HG02885 (cell line): ENCODE data around the gene DPP6.

Experiments used
- ATAC-seq: cut with Tn5 transposase; IDR thresholded peaks from one replicate; pipeline ENCODE4 v1.9.1; 2021; ENCODE audit warnings: mild to moderate bottlenecking; ENCODE audit not compliant: unreplicated experiment, poor library complexity

DPP6 gene

DNA sequence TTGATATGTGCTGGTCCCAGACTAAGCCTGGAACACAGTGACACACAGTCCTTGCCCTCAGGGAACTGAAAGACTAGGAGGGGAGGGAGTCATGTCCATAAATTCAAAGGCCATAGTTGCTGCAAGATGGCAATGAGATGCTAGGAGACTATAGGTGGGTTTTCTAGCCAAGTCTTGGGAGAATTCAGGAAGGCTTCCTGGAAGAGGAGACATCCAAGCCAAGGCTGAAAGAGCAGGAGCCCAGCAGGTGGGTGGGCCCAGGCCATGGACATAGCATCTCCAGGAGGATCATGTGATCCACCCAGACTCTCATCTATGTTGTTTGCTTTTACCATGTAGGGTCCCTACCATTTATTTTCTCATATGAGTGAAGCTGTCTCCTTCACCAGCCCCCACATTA lies 335.1 kb downstream of the DPP6 start:
- ATAC-seq, result no peak

DNA sequence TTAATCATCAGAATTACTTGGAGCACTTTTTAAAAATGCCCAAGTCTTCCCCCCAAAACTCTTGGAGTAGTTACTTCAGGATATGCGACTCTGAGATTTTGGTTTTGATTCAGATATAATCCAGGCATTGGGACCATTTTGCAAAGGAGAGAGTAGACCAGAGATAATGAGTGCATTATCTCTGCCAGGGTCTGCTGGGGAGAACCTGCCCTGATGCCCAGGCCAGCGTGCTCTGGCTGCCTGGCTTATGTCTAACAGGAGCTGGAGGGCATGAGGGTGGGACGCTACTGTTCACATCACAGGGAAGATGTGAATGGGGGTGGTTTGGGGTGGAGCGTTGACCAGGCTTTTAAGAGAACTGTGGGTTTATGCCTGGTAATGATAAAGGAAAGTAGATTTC lies 336.2 kb downstream of the DPP6 start:
- ATAC-seq, result no peak

DNA sequence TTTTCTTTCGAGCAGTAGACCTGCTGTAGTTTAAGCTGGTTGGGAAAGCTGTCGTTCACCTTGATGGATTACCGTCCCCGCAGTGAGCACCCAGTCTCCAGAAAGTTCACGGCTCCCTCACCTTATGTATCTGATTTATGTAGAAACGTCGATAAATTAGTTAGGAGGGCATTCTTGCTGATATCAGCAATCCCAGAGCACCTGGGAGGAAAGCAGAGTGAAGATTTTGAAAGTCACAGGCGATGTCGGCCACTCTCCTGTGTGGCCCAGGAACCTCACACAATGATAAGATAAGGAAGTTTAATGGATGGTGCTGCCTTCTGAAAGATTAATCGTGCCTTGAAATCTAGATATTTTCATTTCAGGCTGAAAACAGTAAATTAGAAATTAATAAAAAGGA lies 336.8 kb downstream of the DPP6 start:
- no peak for ATAC-seq

DNA sequence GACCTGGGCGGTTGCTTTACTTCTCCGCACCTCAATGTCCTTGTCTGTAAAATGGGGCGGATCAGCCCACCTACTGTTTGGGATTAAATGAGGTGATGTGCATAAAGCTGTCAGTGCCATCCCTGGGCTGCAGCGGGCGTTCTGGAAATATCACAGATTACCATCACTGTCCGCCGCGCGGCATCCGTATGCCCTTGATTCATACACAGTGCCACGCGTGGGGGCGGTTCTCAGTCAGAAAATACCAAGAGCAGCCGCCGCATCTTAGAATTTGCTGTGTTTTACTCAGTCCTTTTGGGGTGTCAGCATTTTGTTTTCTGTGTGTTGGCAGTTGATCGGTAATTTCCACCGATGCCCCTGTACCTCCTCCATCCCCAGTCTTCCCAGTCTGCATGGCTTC lies 338.8 kb downstream of the DPP6 start:
- no peak for ATAC-seq

DNA sequence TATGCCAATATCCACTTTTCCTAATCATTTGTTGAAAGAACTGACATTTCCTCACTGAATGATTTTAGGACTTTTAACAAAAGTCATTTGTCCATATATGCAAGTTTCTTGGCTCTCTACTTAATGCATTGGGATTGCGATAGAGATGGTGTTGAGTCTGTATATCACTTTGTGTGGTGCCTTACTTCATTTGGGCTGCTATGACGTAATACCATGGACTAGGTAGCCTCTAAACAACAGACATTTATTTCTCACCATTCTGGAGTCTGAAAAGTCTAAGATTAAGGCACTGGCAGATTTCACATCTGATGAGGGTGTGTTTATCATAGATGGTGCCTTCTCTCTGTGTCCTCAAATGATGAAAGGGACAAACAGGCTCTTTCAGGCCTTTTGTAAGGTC lies 342.6 kb downstream of the DPP6 start:
- ATAC-seq, result no peak

GRCh38 chr7:154406312-154406711 lies 354.1 kb downstream of the DPP6 start:
- no peak for ATAC-seq

GRCh38 chr7:154409703-154410311 lies 357.6 kb downstream of the DPP6 start:
- no peak for ATAC-seq

GRCh38 chr7:154412105-154412504 lies 359.9 kb downstream of the DPP6 start:
- no peak for ATAC-seq

GRCh38 chr7:154415709-154416399 lies 363.7 kb downstream of the DPP6 start:
- ATAC-seq, result no peak

- no peak for ATAC-seq
These were observed 364.5 kb downstream of the DPP6 start for GRCh38 chr7:154416714-154417113.

DNA sequence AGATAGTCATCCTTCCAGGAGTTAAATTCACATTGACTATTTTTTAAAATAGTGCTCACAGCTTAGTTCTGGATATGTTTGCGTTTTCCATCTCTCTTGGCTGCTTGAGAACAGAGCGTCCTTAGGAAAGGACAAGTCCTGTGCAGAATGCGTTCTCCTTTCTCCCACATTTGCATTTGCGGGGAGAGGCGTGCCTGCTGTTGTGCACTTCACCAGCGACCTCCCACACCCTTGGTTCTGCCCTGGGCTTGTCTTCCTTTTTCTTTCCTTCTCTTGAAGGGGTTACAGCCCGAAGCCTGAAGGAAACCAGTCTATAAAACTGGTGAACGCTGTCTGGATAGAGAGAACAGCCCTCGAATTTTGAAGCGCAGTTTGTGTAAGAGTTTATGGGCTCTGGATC lies 367.1 kb downstream of the DPP6 start:
- no peak for ATAC-seq

- ATAC-seq, result no peak
These were observed 371.0 kb downstream of the DPP6 start for GRCh38 chr7:154423231-154423630.

- ATAC-seq, result no peak
These were observed 372.2 kb downstream of the DPP6 start for GRCh38 chr7:154424350-154424749.

- no peak for ATAC-seq
These were observed 373.1 kb downstream of the DPP6 start for GRCh38 chr7:154425271-154425670.

- ATAC-seq, result no peak
These were observed 374.6 kb downstream of the DPP6 start for GRCh38 chr7:154426778-154427177.

DNA sequence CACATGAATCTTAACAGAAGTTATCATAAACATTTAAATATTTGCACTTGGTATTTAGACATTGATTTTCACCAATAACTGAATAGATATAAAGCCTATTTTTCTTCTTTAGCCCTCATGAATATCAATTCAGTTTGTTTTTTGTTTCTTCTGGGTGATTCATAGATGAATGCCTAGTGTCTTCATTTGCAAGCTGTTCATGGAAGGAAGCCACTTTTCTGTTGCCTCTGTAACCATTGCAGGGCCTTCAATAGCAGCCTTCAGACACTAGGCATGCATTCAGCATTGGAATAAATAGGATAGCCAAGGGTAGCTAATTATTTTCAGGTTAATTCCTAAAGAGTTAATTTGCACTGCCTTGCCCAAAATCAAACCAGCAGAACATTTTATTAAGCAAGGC lies 375.3 kb downstream of the DPP6 start:
- no peak for ATAC-seq

DNA sequence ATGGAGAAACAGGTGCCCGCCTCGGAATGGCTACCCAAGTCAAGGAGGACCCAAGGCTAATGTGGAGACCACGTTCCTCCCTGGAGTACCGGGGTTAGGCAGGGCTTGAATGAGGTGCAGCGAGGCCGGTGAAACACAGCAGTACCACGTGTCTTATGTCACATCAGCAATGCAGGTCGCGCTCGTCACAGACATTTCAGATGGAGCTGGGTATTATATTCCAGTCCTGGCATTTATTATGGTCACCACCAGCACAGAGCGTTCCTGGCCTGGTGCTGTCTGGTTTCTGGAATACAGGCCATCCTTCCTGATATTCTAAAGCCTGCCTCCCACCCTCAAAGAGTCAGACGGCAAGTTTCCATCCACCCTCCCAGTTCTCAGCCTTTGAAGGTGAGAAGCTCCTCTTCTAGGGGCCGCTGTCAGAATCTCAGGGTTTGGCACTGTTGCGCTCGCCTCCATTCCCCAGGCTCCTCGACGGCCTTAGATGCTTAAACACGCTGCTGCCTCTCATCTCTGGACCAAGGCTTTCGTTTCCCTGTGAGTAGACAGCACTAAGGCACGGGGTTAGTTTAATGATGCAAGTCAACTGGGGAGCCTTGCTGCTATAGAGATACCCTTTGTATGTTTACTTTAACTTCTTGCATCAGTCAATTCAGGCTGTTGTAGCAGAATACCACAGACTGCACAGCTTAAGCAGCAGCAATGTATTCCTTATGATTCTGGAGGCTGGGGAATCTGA lies 377.6 kb downstream of the DPP6 start:
- no peak for ATAC-seq

DNA sequence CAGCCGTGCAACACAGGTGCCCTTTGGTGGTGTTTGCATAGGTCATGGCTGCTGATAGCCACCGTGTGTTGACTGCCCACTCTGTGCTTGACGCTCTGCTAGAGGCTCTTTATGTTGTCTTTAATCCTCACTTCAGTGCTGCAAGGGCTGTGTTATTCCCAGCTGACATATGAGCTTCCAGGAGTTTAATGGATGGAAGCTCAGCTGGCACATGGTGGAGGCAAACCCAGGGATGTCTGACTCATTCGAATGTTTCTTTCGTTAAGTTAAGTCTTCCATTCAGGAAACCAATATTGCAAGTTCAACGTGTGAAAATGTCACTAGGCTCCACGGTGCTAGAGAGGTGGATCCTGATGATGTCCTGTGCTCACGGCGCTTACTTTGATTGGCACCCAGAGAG lies 378.4 kb downstream of the DPP6 start:
- no peak for ATAC-seq

- ATAC-seq, result no peak
These were observed 378.8 kb downstream of the DPP6 start for GRCh38 chr7:154431045-154431444.

DNA sequence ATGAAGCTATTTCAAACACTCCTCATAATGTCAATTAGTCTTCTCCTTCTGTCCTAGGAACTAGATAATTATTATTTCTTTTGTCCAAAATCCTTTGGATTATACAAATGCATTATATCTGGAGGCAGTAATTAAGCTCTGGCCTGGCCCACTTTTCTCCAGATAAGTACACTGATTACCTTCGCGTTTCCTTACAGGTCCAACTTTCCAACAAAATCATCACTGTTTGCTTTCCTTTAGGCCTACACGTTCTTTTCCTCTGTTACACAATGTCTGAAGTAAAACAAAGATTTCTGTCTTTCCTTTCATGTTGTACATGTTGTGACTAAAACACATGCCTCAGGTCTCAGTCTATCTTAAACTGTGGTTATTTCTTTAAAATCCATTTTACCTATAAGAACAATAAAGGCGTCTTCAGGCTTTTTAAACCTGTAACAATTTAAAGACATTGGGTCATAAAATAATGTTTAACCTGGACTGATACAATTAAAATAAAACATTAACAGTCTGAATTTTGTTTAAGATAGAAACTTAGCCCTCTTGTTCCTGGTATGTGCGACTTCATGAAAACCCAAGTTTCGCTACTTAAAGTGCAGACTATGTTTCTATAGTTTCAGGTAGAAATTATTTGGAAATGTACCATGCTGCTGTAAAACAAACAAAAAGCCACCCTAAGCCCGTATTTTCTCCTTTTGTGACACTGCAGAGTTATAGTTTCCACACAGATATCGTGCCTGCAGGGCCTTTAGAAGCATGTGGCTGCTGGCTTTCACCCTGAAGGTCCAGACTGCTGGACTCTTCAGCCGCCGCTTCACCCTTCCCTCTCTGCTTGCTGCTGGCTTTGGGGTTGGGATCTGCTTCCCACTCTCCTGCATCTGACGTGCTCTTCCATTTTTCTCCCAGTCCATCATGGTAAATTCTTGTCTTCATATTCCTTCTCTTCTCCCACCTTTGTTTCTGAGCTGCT lies 381.7 kb downstream of the DPP6 start:
- ATAC-seq, result no peak

DNA sequence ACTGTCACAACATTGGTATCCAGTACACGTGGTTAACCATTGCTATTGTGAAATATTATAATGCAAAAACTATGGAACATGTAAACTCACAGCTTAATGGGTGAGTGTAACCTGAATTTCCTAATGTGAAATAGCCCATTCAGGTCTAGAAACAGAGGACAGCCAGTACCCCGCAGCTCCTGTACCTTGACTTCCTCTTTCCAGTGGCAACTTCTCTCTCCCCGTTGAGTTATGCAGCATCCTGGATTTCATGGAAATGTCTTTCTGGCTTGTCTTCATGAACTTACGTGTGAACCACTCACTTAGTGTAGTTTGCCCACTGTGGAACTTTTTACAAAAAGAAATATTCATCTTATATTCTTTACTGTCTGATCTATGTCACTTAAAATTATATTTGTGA lies 384.4 kb downstream of the DPP6 start:
- no peak for ATAC-seq
